Stimulated activated CD8-positive, alpha-beta memory T cell treated with anti-CD3 and anti-CD28 coated beads, Interleukin-4, amount 100 ng/mL, for 1 hour (primary cell): Measurements from ENCODE around the gene S100A11.

Experiments used
- DNase-seq, 2 donors: peaks; one replicate each; pipeline ENCODE4 v3.0.0-alpha.2; 2020; ENCODE audit warnings: low read depth in 2 of 2, low spot score in 1 of 2

Gene S100A11

DNA sequence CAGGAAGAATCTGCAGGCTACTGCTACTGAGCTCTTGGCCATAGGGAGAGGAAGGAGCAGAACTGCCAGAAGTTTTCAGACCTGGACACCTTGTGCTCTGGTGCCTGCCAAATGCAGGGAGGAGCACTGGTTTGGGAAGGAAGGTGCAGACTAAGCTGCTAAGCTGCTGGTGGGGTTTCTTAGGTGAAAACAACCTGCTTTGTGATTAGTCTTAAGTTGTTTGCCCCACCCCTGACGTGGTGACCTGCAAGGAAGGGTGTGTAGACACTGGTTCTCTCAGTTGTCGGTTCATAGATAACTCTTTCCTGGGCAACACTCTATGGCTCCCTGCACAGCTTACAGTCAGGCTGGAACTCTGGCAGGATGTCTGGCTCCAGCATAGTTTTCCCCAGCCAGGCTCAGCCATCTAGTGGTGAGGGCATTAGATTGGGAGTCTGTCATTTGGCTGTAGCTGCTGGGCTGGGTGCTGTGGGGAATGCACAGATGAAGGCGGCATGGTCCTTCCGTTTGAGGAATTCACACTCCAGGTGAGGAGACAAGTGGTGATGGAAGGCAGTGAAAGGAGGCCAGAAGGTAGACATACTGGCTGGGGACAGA lies 32.9 kb downstream of the S100A11 start:
- DNase-seq = no peak

DNA sequence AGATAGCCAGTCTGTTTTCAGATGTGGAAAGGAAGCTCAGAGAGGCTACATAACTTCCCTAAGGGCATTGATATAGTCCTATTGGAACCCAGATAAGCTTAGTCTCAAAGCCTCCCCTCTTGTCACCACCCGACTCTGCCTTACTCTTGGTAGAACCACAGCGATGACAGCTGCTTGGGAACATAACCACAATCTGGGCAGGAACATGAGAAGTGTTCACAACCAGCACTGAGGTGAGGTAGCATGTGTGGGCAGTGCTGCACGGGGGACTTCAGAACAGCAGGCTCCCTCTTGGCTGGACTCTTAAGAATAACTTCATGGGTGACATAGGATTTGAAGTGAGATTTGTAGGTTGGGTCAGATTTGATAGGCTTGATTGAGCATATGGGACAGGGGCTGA lies 33.8 kb downstream of the S100A11 start:
- no peak for DNase-seq

DNA sequence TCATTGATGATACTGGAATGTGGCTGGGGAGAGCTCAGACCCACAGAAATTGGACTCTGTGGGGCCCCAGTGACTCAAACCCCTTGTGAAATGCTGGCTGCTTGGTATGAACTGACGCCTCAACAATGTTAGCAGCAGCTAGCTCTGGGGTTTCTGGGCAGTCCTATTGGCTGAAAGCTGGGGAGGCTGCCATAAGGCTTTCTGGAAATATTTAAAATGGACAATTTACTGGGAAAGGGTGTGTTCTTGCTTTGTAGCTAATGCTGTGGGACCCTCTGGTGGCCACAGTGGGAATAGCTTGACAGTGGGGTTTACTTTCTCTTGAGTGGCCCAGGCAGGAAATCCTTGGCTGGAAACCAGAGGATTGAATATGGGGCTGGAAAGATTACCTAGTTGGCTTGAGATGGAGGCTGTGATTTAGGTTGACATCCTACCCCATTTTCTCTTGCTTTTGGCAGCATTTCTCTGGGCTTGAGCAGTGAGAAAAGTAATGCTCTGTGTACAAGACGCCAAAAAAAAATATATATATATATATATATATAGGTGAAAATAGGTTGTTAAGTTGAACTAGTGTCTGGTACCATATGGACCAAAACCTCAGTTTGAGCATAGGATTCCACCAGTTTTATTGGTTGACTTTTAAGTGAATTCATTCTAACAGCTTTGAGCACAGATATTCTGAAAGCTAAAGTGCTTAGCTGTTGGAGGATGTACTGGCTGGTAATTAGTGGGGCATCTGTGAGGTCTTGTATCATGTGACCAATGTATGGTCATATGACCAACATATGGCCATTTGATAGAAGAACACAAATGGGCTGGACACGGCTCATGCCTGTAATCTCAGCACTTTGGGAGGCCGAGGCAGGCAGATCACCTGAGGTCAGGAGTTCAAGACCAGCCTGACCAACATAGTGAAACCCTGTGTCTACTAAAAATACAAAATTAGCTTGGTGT lies 34.9 kb downstream of the S100A11 start:
- DNase-seq = peak; percentile 46 to 55

DNA sequence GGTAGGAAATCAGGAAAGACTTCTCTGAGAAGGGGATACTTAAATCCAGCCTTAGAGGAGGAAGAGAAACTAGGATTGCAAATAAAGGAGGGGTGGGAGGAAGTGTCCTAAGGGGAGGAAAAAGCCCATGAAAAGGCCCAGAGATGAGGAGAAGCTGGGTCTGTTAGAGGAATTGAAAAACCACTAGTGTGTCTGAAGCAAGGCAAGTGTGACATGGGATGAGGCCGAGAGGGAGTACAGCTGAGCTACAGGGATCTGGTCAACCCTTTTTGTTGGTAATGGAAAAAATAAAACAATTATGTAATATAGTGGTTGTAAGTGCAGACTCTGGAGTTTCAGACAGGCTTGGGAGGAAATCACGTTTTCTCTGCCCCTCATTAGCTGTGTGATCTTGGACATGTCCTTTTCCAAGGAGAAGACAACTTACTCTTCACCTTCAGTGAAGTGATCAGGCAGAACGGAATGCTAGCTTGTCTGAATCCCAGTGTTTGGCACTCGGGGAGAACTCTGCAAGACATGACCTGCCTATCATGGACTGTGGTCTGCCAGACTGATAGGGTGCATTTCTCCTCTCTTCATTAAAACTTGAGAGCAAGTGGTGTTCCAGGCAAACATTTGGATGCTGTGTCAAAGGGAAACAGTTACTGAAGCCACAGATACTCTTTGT lies 35.7 kb downstream of the S100A11 start:
- DNase-seq = no peak

DNA sequence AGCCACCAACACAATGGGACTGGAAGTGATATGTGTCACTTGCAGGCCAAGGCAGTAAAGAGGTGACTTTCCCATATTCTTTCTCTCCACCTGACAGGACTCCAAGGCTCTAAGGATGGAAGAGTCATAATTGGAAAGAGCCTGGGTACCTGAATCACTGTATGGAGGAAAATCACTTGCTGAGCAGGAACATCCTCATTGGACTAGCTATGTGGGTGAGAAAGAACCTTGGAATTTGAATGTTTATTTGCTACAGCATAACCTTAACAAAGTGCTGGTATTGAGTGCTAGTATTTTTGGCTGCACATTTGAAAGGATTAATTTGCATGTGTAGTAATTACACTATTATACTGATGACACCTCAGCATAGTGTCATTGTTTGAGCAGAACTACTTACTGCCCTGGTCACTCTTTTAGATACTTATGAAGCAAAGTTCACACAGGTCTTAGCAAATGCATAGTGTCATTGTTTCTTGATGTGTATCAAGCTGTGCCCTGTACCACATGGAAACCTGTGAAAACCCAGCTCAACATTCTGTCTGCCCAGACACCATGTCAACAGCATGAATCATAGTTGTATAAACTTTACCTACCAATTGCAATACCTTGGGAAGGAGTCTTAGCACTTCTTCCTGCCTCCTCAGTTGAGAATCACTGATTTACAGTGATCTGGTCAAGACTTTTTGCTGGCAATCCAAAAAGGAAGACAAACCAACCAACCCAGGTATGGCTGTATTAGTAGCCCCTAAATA lies 38.0 kb downstream of the S100A11 start:
- DNase-seq = no peak

DNA sequence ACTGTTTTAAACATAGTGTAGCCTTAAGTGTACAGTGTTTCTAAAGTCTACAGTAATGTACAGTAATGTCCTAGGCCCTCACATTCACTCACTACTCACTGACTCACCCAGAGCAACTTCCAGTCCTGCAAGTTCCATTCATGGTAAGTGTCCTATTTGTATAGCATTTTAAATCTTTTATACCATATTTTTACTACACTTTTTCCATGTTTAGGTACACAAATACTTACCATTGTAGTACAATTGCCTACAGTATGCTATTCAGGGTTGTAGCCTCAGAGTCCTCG lies 39.6 kb downstream of the S100A11 start:
- no peak for DNase-seq

DNA sequence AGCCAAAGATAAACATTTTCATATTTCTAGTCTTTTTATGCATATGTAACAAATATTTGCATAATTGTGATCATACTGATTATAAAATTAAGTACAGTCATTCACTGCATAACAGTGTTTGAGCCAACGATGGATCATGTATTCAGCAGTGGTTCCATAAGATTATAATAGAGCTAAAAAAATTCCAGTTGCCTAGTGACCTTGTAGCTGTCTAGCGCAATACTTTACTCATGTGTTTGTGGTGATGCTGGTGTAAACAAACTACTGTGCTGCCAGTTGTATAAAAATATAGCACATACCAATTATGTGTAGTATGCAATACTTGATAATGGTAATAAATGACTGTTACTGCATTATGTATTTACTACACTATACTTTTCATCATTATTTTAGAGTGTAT lies 41.0 kb downstream of the S100A11 start:
- no peak for DNase-seq

DNA sequence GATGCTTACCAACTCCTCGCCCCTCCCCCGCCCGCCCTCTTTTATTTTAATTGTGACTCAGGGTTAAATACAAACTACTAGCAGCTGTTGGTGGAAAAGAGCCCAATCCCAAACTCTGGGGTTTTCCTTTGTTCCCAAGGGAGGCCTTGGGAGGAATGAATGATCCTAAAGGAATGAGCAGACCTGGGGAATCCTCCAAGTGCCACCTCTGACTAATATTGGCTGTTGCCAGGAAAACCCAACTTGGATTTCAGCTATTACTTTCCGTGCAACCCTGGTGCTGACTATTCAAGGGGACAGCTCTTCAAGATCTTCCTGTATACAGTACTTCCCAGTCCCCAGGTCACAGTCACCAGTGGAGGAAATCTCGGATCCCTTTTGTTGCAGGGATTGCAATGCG lies 41.8 kb downstream of the S100A11 start:
- DNase-seq = no peak

DNA sequence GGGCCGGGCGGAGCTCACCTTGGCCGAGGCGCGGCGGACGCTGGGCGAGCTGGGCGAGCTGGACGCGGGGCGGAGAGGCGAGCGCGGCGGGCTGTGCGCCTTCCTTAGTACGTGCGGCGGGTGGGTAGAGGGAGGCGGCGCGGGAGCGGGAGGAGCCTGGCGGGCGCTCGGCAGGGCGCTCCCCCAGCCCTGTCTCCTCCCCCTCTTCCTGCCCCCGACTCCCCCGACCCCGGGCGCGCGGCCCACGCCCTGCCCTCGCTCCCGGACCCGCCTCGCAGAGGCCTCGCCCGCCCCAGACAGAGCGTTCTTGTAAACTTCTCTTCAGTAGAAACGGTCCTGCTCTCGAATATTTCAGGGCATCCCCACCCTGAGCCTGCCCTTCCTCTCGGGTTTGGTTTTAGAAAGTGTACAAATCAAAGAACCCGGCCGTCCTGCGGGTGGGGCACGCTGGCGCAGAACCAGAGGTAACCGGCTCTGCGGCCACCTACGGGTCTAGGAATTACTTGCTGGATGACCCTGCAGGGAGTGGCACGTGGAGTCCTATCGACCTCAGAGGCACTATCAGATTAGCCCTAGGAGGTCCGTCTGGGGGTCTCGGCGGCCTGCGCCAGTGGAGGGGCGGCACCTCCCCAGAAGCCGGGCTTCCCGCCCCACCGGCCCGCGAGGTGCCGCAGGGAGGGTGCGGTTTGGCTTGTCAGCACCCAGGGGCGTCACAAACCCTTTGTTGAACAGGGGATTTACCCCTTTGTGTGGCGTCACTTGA lies 42.9 kb downstream of the S100A11 start, which contains the start of gene S100A10:
Gene S100A10 (minus strand): TSS at position 126 of the 763 bp plus-strand sequence. CDS start 7,629 bp downstream, outside the sequence.
- DNase-seq = peak; percentile 47 to 61

DNA sequence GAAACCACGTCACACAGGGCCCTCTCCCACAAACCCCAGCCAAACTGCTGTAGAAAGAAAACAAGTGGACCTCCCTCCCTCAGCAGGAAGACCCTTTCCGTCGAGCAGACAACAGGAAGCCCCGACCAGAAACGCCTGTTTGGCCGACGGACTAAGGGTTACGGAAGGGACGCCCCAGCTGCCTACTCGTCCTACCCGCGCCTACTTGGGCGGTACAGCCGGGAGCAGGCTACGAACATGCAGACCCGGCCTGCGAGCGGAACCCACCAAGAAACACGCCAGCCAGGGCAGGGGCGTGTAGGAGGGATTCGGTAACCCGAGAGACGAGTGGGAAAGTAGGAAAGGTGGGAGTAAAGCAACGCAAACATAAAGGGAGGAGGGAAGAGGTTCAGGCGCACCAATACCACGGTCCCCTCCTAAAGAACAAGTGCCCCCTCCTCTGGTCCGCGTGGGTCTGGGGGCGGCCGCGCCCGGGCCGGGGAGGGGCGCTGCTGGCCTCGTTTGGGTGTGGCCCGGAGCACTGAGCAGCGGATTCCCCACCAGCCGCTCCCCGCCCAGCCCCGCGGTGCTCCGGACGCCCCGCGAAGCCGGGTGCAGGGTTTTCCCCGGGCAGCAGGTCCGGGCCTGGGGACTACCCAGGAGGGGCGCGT lies 43.6 kb downstream of the S100A11 start:
- DNase-seq = no peak

DNA sequence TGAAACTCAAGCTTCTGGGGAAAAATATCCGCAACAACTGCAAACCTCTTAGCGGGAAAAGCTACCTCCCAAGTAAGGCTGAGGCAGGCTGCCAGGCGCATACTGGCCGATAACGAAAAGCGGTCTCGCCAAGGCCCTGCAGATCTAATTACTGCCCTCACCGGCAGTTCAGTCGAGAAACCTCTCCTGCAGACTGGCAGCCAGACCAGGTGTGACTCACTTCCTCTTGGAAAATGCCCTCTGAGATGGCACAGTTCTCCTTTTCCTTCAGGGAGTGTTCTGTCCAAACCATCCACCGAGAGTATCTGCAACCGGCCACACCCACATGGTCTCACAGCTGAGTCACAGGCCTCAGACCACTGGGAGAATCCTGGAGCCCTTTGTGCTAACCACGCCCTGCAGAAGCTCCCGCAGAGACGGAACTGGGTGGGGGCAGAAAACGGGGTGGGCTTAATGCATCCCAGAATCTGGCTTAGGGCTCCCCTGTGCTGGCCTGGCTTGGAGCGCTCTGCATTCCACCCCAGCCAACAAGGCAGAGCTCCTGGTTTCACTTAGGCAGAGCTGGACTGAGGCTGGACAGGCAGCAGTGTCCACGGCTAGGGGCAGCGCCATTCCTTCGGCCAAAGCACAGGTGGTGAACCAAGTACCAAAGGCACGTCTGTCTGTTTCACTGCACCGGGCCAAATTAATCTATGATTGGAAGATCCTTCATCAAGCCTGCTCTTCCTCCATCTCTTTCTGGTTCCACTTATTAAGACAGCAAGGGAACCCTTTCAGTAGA lies 44.3 kb downstream of the S100A11 start:
- no peak for DNase-seq

DNA sequence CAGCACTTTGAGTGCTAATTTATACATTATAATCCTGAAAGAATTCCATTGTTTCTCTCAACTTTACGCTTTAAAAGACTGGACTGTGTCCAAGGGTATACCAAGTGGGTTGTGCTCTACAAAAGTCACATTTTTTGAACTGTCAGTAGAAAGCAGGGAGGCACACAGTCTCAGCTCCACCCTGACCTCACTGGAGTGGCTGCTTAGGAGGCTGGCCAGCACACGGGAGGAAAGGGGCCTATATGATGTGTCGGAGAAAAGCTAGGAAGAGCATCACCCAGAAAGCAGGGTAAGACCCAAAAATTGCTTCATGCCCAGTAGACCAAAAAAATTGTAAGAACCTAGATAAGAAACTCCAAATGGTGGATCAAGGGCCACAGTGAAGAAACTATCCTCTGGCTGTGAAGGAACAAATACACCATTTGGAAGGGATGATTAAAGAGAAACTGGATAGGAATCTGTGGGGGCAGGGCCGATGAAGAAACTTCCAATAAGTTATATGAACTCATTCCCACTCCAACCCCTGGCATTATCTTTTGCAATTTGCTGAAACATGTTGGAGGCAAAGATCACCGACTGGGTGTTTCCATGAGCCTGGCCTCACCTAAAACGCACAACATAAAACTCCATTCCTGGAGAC lies 45.0 kb downstream of the S100A11 start:
- no peak for DNase-seq

DNA sequence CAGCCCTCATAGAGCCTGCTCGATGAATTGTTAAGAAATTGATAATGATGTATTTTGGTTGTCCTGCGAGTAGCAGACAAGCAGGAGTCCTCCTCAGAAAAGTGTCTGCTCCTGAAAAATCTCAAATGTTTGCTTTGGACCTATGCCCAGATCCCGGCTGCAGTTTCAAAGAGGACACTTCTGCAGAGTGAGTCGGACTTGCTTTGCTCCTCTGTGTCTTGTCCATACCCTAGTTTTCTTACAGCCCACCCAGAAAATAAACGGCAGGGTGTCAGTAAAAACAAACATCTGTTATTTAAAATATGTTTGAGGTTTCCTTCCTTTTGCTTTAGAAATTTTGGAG lies 46.0 kb downstream of the S100A11 start:
- DNase-seq = no peak

DNA sequence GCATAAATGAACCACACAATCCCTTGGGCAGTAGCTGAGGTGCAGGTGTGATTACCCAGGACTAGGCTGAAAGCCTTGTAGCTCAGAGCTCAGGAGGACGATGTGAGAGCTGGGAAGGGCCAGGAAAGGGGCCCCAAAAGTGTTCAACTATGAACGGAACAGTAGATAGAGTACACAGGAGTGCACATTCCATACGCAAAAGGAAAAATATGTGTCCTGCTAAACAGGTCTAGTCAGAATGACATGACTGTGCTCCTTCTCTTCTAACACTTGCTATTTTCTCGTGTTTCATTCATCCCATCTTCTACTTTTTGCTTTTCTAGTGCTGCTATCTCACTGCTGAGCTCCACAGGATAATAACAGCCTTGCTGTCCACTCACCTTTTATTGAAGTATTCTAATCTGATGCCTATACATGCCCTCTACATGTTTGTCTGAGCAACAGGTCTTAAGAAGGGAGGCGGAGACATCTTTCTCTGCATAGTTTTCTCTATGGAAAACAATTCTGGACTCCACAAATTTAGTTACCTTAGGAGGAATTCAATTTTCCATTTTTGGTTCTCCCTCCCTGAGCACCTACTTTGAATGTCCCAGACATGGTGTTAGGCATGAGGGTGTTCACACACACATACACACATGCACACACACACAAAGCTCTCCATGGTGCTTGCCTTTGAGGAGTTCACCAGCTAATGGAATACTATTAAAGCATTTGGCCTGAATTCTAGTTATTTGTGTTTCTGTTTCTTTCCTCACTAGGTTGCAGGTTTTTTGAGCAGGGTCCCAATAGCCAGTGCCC lies 46.5 kb downstream of the S100A11 start:
- DNase-seq = no peak

DNA sequence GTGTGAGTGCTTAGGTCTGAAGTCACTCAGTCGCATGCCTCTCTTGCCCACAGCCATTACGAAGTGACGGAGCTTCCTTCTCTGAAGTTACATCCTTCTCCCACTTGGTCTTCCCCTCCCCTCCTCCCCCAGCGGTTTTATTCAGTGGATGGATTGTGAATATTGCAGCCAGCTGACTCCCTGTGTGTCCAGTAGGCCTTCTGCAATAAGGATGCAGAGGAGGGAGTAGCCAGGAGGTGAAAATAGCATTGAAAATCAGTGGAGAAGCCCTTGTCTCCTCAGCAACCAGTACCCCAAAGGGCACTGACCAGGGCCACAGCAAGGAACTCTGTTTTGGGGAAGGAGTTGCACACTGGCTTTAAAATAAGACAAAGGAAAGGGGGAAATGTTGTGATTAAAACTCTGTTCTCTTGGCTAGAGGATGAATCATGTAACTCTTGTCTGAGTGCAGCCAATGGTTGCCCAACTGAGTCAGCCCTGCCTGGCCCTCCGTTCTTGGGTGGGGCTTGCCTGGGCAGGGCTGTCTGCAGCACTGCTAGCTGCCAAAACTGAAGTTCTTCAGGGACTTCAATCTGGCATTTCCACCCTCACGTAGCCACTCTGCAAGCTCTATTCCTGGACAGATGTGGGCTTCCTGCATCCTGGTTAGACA lies 47.5 kb downstream of the S100A11 start:
- DNase-seq = no peak

DNA sequence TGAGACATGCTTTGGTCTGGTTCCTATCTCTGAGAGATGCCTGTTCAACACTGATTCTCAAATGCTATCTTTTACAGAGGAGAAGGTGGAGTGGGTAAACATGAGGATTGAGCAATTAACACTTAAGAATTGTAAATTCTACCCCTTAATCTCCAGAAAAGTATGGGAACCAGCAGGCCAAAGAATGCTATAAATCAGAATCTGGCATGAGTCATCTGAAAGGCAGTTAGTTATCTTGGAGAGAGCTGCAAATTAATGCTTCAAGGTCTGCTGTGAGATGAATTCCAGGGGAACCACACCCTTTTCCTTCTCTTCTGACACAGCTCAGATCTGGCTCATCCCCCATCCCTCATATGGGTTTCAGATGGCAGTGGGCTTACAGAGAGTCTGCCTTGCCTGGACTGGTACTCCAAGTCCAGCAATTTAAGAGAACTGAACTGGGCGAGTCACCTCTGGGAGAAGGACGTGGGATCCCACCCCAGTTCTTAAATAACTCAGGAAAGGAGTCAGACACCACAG lies 48.3 kb downstream of the S100A11 start:
- DNase-seq = no peak

DNA sequence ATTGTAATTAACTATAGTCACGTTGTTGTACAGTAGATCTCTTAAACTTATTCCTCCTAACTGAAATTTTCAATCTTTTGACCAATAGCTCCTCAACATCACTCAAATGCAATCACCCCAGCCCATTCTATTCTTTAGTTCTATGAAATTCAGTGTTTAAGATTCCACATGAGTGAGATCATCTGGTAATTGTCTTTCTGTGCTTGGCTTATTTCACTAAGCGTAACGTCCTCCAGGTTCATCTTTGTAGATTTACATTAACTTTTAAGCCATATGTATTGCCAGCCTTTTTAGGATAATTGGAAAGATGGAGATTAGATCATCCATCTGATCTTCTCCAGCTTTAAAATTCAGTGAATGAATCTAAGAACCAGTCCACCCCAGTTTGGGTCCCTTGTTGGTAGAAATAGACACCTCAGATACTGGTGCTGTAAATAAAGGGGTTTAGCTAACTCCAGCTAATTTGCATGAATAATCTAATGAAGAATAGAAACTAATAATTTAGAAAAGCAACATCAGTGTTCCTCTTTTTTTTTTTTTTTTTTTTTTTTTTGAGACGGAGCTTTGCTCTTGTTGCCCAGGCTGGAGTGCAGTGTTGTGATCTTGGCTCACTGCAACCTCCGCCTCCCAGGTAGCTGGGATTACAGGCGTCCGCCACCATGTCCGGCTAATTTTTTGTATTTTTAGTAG lies 50.2 kb downstream of the S100A11 start:
- no peak for DNase-seq
